GM23248 (cell line): Measurements from ENCODE around the gene DOC2A.

Source experiments
- EZH2 ChIP-seq: fragments of 200-600 bp; sonication (generic); IDR thresholded peaks from 2 replicates; pipeline ENCODE4 v1.6.1; 2018; ENCODE audit warnings: antibody characterized with exemption, mild to moderate bottlenecking; ENCODE audit not compliant: insufficient read depth, poor library complexity, severe bottlenecking
- EZH2phosphoT487 ChIP-seq: fragments of 200-600 bp; sonication (generic); IDR thresholded peaks from 2 replicates; pipeline ENCODE4 v1.6.1; 2018; ENCODE audit warnings: antibody characterized with exemption, moderate library complexity, mild to moderate bottlenecking, low read depth; ENCODE audit not compliant: insufficient read depth

GRCh38 chr16:29988346-29989075 lies 22.3 kb downstream of the DOC2A start:
- TF ChIP-seq EZH2 (no peak), EZH2phosphoT487 (no peak)
